Cerebellar cortex (tissue), 1 donor: ENCODE data around the gene PTPRM.

ENCODE experiments used
- DNase-seq: peaks from one replicate; pipeline ENCODE4 v3.0.0-alpha.2; 2015; ENCODE audit warnings: low spot score

Gene PTPRM

GRCh38 chr18:8238507-8238906 lies 671.4 kb downstream of the PTPRM start:
- no peak for DNase-seq

GRCh38 chr18:8241731-8242130 lies 674.6 kb downstream of the PTPRM start:
- DNase-seq = no peak

- DNase-seq = no peak
Measured at GRCh38 chr18:8242151-8242696, 675.1 kb downstream of the PTPRM start.

GRCh38 chr18:8247700-8248099 lies 680.6 kb downstream of the PTPRM start:
- DNase-seq = no peak

GRCh38 chr18:8248576-8248975 lies 681.5 kb downstream of the PTPRM start:
- no peak for DNase-seq

GRCh38 chr18:8249811-8250210 lies 682.7 kb downstream of the PTPRM start:
- no peak for DNase-seq

- no peak for DNase-seq
Measured at GRCh38 chr18:8252371-8252770, 685.3 kb downstream of the PTPRM start.

- DNase-seq = no peak
Measured at GRCh38 chr18:8253944-8254343, 686.8 kb downstream of the PTPRM start.

GRCh38 chr18:8254654-8255053 lies 687.5 kb downstream of the PTPRM start:
- DNase-seq = no peak

GRCh38 chr18:8257851-8258434 lies 690.8 kb downstream of the PTPRM start:
- DNase-seq = no peak

- DNase-seq = no peak
Measured at GRCh38 chr18:8260319-8260718, 693.2 kb downstream of the PTPRM start.

- no peak for DNase-seq
Measured at GRCh38 chr18:8260827-8261226, 693.7 kb downstream of the PTPRM start.

- no peak for DNase-seq
Measured at GRCh38 chr18:8261651-8262091, 694.6 kb downstream of the PTPRM start.

- no peak for DNase-seq
Measured at GRCh38 chr18:8262221-8262620, 695.1 kb downstream of the PTPRM start.

GRCh38 chr18:8264116-8264515 lies 697.0 kb downstream of the PTPRM start:
- no peak for DNase-seq

GRCh38 chr18:8264861-8265411 lies 697.8 kb downstream of the PTPRM start:
- DNase-seq = peak; percentile 6

- DNase-seq = no peak
Measured at GRCh38 chr18:8272254-8272653, 705.1 kb downstream of the PTPRM start.

GRCh38 chr18:8274370-8274769 lies 707.3 kb downstream of the PTPRM start:
- no peak for DNase-seq

GRCh38 chr18:8276406-8276805 lies 709.3 kb downstream of the PTPRM start:
- DNase-seq = no peak

- DNase-seq = no peak
Measured at GRCh38 chr18:8277270-8277669, 710.2 kb downstream of the PTPRM start.

GRCh38 chr18:8279346-8279745 lies 712.2 kb downstream of the PTPRM start:
- DNase-seq = no peak

- no peak for DNase-seq
Measured at GRCh38 chr18:8279781-8280330, 712.7 kb downstream of the PTPRM start.

GRCh38 chr18:8283891-8284585 lies 716.9 kb downstream of the PTPRM start:
- no peak for DNase-seq
